ENCODE data around the gene ROPN1.

- TF ChIP-seq, protein P1, sequence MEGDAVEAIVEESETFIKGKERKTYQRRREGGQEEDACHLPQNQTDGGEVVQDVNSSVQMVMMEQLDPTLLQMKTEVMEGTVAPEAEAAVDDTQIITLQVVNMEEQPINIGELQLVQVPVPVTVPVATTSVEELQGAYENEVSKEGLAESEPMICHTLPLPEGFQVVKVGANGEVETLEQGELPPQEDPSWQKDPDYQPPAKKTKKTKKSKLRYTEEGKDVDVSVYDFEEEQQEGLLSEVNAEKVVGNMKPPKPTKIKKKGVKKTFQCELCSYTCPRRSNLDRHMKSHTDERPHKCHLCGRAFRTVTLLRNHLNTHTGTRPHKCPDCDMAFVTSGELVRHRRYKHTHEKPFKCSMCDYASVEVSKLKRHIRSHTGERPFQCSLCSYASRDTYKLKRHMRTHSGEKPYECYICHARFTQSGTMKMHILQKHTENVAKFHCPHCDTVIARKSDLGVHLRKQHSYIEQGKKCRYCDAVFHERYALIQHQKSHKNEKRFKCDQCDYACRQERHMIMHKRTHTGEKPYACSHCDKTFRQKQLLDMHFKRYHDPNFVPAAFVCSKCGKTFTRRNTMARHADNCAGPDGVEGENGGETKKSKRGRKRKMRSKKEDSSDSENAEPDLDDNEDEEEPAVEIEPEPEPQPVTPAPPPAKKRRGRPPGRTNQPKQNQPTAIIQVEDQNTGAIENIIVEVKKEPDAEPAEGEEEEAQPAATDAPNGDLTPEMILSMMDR (IDR thresholded peaks at IDR 0.05) = no peak
- no peak for TF ChIP-seq POLR2A (IDR thresholded peaks at IDR 0.05)
- TF ChIP-seq POLR2AphosphoS5 (IDR thresholded peaks at IDR 0.05) = no peak
These were observed 5.6 kb upstream of the ROPN1 start for GRCh38 chr3:123997543-123997942.

Measured in breast epithelium (tissue), 3 donors.